ENCODE measurements around the gene C15orf62.

The C15orf62 gene

GRCh38 chr15:40750885-40751284 is 18.9 kb upstream of the C15orf62 start:
- Histone ChIP-seq H3K36me3 (replicated peaks) (peaks cover 4% of the 10 kb centered on the region), H3K4me3 (ENCODE audit: low read depth, low read length) (no peak overlapping the region), H3K27me3 (replicated peaks) (no peaks in the 10 kb centered on the region), H3K27ac (no peak overlapping the region)
- DNase-seq = no peak
- no peak for TF ChIP-seq CTCF (IDR thresholded peaks at IDR 0.05; ENCODE audit: low read depth, low read length, missing control alignments)
- in situ Hi-C loops (cut with HindIII; ENCODE audit: low pct_ligation_motif_present, low sequenced_read_pairs) = no loop called here

- Histone ChIP-seq H3K4me3 (ENCODE audit: low read depth, low read length) (no peak overlapping the region), H3K27me3 (replicated peaks) (no peaks in the 10 kb centered on the region), H3K36me3 (replicated peaks) (peaks cover 4% of the 10 kb centered on the region), H3K27ac (no peak overlapping the region)
- in situ Hi-C loops (cut with HindIII; ENCODE audit: low pct_ligation_motif_present, low sequenced_read_pairs) = no loop called here
- TF ChIP-seq CTCF (IDR thresholded peaks at IDR 0.05; ENCODE audit: low read depth, low read length, missing control alignments) = no peak
- DNase-seq = no peak
Observed at GRCh38 chr15:40751745-40752144, 18.0 kb upstream of the C15orf62 start.

GRCh38 chr15:40754574-40754882 is 15.3 kb upstream of the C15orf62 start:
- peaks cover 4% of the 10 kb centered on the region for H3K36me3 ChIP-seq (replicated peaks)
- peak overlapping the region; percentile 98 for H3K4me3 ChIP-seq (ENCODE audit: low read depth, low read length)
- TF ChIP-seq CTCF (IDR thresholded peaks at IDR 0.05; ENCODE audit: low read depth, low read length, missing control alignments) = no peak
- in situ Hi-C loops (cut with HindIII; ENCODE audit: low pct_ligation_motif_present, low sequenced_read_pairs) = no loop called here
- H3K27me3 ChIP-seq (replicated peaks) = no peaks in the 10 kb centered on the region
- no peak for DNase-seq
- peak overlapping the region; percentile 10 for H3K27ac ChIP-seq

- peak; percentile 75 for DNase-seq
- peak within 1 kb of the TSS; percentile 98 for H3K4me3 ChIP-seq (ENCODE audit: low read depth, low read length)
- H3K27me3 ChIP-seq (replicated peaks) = no peaks in the 10 kb centered on the region
- H3K36me3 ChIP-seq (replicated peaks) = peaks cover 4% of the 10 kb centered on the region
- TF ChIP-seq CTCF (IDR thresholded peaks at IDR 0.05; ENCODE audit: low read depth, low read length, missing control alignments) = no peak
- in situ Hi-C loops (cut with HindIII; ENCODE audit: low pct_ligation_motif_present, low sequenced_read_pairs) = no loop called here
- peak within 1 kb of the TSS; percentile 34 for H3K27ac ChIP-seq
Observed at GRCh38 chr15:40754883-40755811, 14.6 kb upstream of the C15orf62 start, which contains the start of gene RMDN3. RMDN3 (minus strand) TSS chr15:40755254; CDS start chr15:40754783, 471 bp downstream.

GRCh38 chr15:40755812-40756208 is 14.0 kb upstream of the C15orf62 start:
- Histone ChIP-seq H3K27ac (no peak overlapping the region), H3K36me3 (replicated peaks) (peaks cover 3% of the 10 kb centered on the region), H3K4me3 (ENCODE audit: low read depth, low read length) (peak overlapping the region; percentile 98), H3K27me3 (replicated peaks) (no peaks in the 10 kb centered on the region)
- no peak for TF ChIP-seq CTCF (IDR thresholded peaks at IDR 0.05; ENCODE audit: low read depth, low read length, missing control alignments)
- no peak for DNase-seq
- in situ Hi-C loops (cut with HindIII; ENCODE audit: low pct_ligation_motif_present, low sequenced_read_pairs) = no loop called here
